IPS-20b (cell line): ENCODE data around the gene CEP43.

Experiments
- H3K27ac ChIP-seq: one replicate; pipeline ENCODE4 v1.5.1; 2013; ENCODE audit warnings: low read length
- H3K27me3 ChIP-seq: 2 replicates; pipeline ENCODE4 v1.6.1; 2013; ENCODE audit warnings: mild to moderate bottlenecking, low read length, inconsistent platforms; ENCODE audit not compliant: insufficient read depth
- H3K36me3 ChIP-seq: 2 replicates; pipeline ENCODE4 v1.6.1; 2013; ENCODE audit warnings: low read depth, mild to moderate bottlenecking, inconsistent platforms, low read length, moderate library complexity; ENCODE audit not compliant: insufficient read depth
- H3K4me1 ChIP-seq: 2 replicates; pipeline ENCODE4 v1.6.1; 2013; ENCODE audit warnings: mild to moderate bottlenecking, control low read depth, inconsistent platforms, low read length, moderate library complexity; ENCODE audit not compliant: insufficient read depth
- H3K4me3 ChIP-seq: 2 replicates; pipeline ENCODE4 v1.5.1; 2013; ENCODE audit warnings: mild to moderate bottlenecking, low read length, inconsistent platforms
- H3K9ac ChIP-seq: 2 replicates; pipeline ENCODE4 v1.6.1; 2013; ENCODE audit warnings: low read depth, mild to moderate bottlenecking, inconsistent platforms, low read length, moderate library complexity
- H3K9me3 ChIP-seq: 2 replicates; pipeline ENCODE4 v1.6.1; 2013; ENCODE audit warnings: mild to moderate bottlenecking, low read depth, low read length, inconsistent platforms; ENCODE audit not compliant: insufficient read depth

Gene CEP43

GRCh38 chr6:166970776-166971175, 28.4 kb upstream of the CEP43 start:
- H3K4me3 ChIP-seq, result no peak overlapping the region
- no peak overlapping the region for H3K9ac ChIP-seq
- no peak overlapping the region for H3K27ac ChIP-seq
- peaks cover 28% of the 10 kb centered on the region for H3K9me3 ChIP-seq
- peaks cover 6% of the 10 kb centered on the region; the same call in 1 of the 2 replicates for H3K4me1 ChIP-seq
- no peaks in the 10 kb centered on the region for H3K27me3 ChIP-seq
- no peaks in the 10 kb centered on the region for H3K36me3 ChIP-seq

- peaks cover 6% of the 10 kb centered on the region; the same call in 1 of the 2 replicates for H3K4me1 ChIP-seq
- H3K27me3 ChIP-seq, result no peaks in the 10 kb centered on the region
- no peaks in the 10 kb centered on the region for H3K36me3 ChIP-seq
- no peak overlapping the region for H3K9ac ChIP-seq
- H3K9me3 ChIP-seq, result peaks cover 23% of the 10 kb centered on the region
- H3K27ac ChIP-seq, result no peak overlapping the region
- no peak overlapping the region for H3K4me3 ChIP-seq
These were observed 27.9 kb upstream of the CEP43 start for GRCh38 chr6:166971271-166971670.

DNA sequence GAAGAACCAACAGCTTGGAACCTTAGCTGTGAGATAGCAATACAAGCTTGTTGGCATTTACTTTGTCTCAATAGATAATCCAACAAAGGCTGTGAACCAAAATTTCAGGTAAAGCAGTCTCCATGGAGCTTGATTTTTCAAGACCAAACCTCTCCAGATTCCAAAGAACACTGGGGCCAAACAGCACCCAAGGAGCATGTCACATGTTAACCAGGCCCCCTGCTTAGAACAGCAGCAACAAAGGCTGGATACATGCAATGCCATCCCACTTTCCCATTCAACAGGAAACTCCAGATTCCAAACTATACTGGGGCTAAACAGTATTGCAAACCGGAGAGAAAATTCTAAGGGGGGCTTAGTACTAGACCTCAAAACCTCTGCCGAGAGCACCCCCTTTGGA, 27.1 kb upstream of the CEP43 start:
- no peak overlapping the region for H3K27ac ChIP-seq
- H3K27me3 ChIP-seq, result no peaks in the 10 kb centered on the region
- H3K9me3 ChIP-seq, result peaks cover 14% of the 10 kb centered on the region
- no peaks in the 10 kb centered on the region for H3K36me3 ChIP-seq
- H3K9ac ChIP-seq, result no peak overlapping the region
- peaks cover 6% of the 10 kb centered on the region; the same call in 1 of the 2 replicates for H3K4me1 ChIP-seq
- no peak overlapping the region for H3K4me3 ChIP-seq

GRCh38 chr6:166976636-166977035, 22.6 kb upstream of the CEP43 start:
- H3K9me3 ChIP-seq, result no peaks in the 10 kb centered on the region
- H3K4me3 ChIP-seq, result no peak overlapping the region
- no peaks in the 10 kb centered on the region for H3K27me3 ChIP-seq
- H3K4me1 ChIP-seq, result peaks cover 6% of the 10 kb centered on the region; the same call in 1 of the 2 replicates
- no peaks in the 10 kb centered on the region for H3K36me3 ChIP-seq
- no peak overlapping the region for H3K27ac ChIP-seq
- H3K9ac ChIP-seq, result no peak overlapping the region

DNA sequence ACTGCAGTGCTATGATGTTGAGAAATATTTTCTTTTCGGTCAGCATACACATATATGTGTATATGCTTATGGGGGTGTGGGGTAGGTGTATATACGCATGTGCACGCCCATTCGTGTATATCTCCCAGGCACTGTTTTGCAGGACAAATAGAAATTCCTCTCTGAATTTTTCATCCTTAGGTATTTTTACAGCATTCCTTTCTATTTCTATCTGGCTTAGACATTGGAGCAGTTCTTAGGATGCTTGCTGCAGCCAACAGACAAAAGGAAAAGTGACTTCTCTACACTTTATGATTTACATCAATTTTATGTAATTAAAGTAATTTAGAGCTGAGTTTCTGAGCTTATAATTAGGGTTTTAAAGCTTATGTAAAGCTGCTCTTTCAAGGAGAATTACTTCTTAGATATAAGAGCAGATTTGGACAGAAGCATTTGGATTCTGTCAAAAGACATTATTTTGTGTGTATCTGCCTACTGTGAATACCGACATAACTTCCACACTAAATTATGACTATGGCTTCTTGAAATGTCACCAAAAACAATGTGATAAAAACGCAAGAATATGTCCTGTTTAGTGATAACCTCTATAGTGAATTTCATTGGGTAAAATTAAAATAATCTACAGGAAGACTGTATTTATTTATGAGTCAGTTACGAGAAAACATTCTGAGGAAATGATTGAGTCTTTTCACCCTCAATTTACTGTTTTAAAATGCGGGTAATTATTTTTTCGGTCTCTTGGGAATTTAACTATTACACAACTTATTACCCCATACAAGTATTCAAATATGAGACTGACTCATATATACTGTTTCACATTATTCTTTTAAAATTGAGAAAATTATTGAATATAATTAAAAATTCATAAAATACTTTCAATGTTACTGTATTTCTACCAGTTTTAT, 21.3 kb upstream of the CEP43 start:
- Histone ChIP-seq H3K9me3 (no peaks in the 10 kb centered on the region), H3K27ac (no peak overlapping the region), H3K27me3 (no peaks in the 10 kb centered on the region), H3K36me3 (peaks cover 3% of the 10 kb centered on the region), H3K9ac (no peak overlapping the region), H3K4me1 (peaks cover under 1% of the 10 kb centered on the region; the same call in 1 of the 2 replicates), H3K4me3 (no peak overlapping the region)

DNA sequence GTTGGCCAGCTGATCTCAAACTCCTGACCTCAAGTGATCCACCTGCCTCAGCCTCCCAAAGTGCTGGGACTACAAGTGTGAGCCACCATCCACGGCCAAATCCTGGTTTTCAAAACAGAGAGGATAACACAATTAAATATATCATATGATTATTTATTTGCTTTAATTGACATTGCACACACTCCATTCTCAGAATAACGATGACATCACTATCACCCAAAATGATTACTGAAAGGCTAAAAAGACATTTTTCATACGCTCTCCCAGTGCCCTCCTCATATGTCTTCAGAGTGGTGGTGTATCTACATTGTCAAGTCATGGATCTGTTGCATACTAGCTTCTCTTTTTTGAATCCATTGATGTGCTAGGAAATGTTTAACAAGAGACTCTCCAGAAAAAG, 18.5 kb upstream of the CEP43 start:
- H3K4me3 ChIP-seq, result no peak overlapping the region
- peaks cover 9% of the 10 kb centered on the region for H3K36me3 ChIP-seq
- no peaks in the 10 kb centered on the region for H3K9me3 ChIP-seq
- H3K27ac ChIP-seq, result no peak overlapping the region
- H3K4me1 ChIP-seq, result no peaks in the 10 kb centered on the region
- H3K9ac ChIP-seq, result no peak overlapping the region
- no peaks in the 10 kb centered on the region for H3K27me3 ChIP-seq

GRCh38 chr6:166987448-166987847, 11.7 kb upstream of the CEP43 start:
- Histone ChIP-seq H3K27me3 (no peaks in the 10 kb centered on the region), H3K4me3 (no peak overlapping the region), H3K9ac (no peak overlapping the region), H3K4me1 (peaks cover 12% of the 10 kb centered on the region), H3K9me3 (no peaks in the 10 kb centered on the region), H3K36me3 (peaks cover 14% of the 10 kb centered on the region), H3K27ac (no peak overlapping the region)

DNA sequence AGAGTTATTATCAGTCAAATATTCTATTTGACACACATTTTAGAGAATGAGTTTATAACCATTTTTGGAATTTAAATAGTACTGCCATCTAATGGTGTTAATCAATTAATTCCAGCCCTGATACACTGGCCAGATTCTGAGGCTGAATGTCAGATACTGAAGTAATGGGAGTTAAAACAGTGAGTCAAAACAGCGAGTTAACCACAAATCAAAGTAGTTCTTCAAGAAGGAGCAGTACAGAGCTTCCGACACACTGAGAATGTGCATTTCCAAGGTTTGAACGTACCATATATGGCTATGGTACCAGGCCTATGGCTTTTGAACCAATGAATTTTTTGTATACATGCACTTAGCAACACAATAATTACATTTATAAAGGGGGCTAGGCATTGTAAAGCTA, 11.3 kb upstream of the CEP43 start:
- Histone ChIP-seq H3K9me3 (no peaks in the 10 kb centered on the region), H3K4me3 (peak overlapping the region; percentile 20; the same call in 1 of the 2 replicates), H3K9ac (peak overlapping the region; percentile 35; the same call in 1 of the 2 replicates), H3K4me1 (peaks cover 12% of the 10 kb centered on the region), H3K27ac (no peak overlapping the region), H3K27me3 (no peaks in the 10 kb centered on the region), H3K36me3 (peaks cover 10% of the 10 kb centered on the region)

DNA sequence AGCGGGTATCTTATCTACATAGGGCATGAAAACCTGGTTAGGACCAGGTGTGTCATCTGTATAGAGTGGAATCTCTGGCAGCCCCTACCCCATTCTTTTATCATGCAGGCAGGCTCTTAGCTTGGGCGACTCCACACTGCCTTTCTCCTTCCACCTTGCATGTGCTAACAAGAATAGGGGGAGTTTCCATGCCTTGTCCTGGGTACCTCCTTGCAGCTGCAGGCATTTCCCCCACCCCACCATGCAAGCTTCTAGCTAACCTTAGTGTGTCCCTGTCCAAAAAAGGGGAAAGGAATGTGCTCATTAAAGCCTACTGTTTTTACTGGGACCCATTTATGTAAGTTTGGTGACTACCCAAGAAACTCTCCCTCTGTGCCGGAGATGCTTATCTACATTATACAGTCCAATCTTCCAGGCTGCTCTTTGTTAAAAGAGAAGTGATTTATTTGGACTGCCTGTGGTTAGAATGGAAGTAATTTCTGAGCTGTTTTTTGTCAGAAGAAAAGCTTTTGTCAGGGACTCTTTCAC, 10.5 kb upstream of the CEP43 start:
- H3K9ac ChIP-seq, result peak overlapping the region; percentile 6; the same call in 1 of the 2 replicates
- no peak overlapping the region; the same call in 1 of the 2 replicates for H3K4me3 ChIP-seq
- H3K36me3 ChIP-seq, result peaks cover 8% of the 10 kb centered on the region; the same call in 1 of the 2 replicates
- peaks cover 12% of the 10 kb centered on the region for H3K4me1 ChIP-seq
- H3K9me3 ChIP-seq, result no peaks in the 10 kb centered on the region
- no peak overlapping the region for H3K27ac ChIP-seq
- no peaks in the 10 kb centered on the region for H3K27me3 ChIP-seq

- peaks cover 12% of the 10 kb centered on the region for H3K4me1 ChIP-seq
- H3K27ac ChIP-seq, result no peak overlapping the region
- H3K4me3 ChIP-seq, result no peak overlapping the region
- no peaks in the 10 kb centered on the region for H3K9me3 ChIP-seq
- peaks cover 8% of the 10 kb centered on the region; the same call in 1 of the 2 replicates for H3K36me3 ChIP-seq
- H3K27me3 ChIP-seq, result no peaks in the 10 kb centered on the region
- peak overlapping the region; percentile 6; the same call in 1 of the 2 replicates for H3K9ac ChIP-seq
These were observed 9.7 kb upstream of the CEP43 start for GRCh38 chr6:166989427-166990032.

- Histone ChIP-seq H3K9me3 (no peaks in the 10 kb centered on the region), H3K36me3 (peaks cover 18% of the 10 kb centered on the region), H3K27ac (no peak overlapping the region), H3K27me3 (no peaks in the 10 kb centered on the region), H3K4me3 (no peak overlapping the region), H3K4me1 (peaks cover 6% of the 10 kb centered on the region), H3K9ac (no peak overlapping the region)
These were observed 2.8 kb upstream of the CEP43 start for GRCh38 chr6:166996406-166996805.
